Stimulated activated CD4-positive, alpha-beta T cell treated with anti-CD3 and anti-CD28 coated beads, Interleukin-4, amount 100 ng/mL, for 4 hours (primary cell): ENCODE data around the gene LRRTM4.

Experiments used
- DNase-seq, 2 experiments: peaks; one replicate each; pipeline ENCODE4 v3.0.0-alpha.2; 2020

Gene LRRTM4

GRCh38 chr2:77521931-77522470, at the start of gene LRRTM4:
TSS of gene LRRTM4 (minus strand) at chr2:77522376.
- no peak for DNase-seq

GRCh38 chr2:77571545-77571944, 49.4 kb upstream of the LRRTM4 start:
- DNase-seq = no peak

GRCh38 chr2:77567723-77568122, 45.5 kb upstream of the LRRTM4 start:
- no peak for DNase-seq

GRCh38 chr2:77566582-77566981, 44.4 kb upstream of the LRRTM4 start:
- DNase-seq = no peak

- DNase-seq = no peak
Measured at GRCh38 chr2:77566131-77566530, 44.0 kb upstream of the LRRTM4 start.

GRCh38 chr2:77552956-77553355, 30.8 kb upstream of the LRRTM4 start:
- no peak for DNase-seq

- DNase-seq = no peak
Measured at GRCh38 chr2:77538031-77538430, 15.9 kb upstream of the LRRTM4 start.

- no peak for DNase-seq
Measured at GRCh38 chr2:77522888-77523287, 712 bp upstream of the LRRTM4 start.

- DNase-seq = no peak
Measured at GRCh38 chr2:77521548-77521891, 656 bp downstream of the LRRTM4 start.

- DNase-seq = no peak
Measured at GRCh38 chr2:77520641-77521547, 1.3 kb downstream of the LRRTM4 start.

GRCh38 chr2:77519888-77520506, 2.2 kb downstream of the LRRTM4 start:
- no peak for DNase-seq

GRCh38 chr2:77519164-77519887, 2.9 kb downstream of the LRRTM4 start:
- no peak for DNase-seq

GRCh38 chr2:77518311-77518710, 3.9 kb downstream of the LRRTM4 start:
- DNase-seq = no peak

- no peak for DNase-seq
Measured at GRCh38 chr2:77513191-77513590, 9.0 kb downstream of the LRRTM4 start.

GRCh38 chr2:77512507-77512906, 9.7 kb downstream of the LRRTM4 start:
- no peak for DNase-seq

- DNase-seq = no peak
Measured at GRCh38 chr2:77508511-77508910, 13.7 kb downstream of the LRRTM4 start.

GRCh38 chr2:77507657-77508056, 14.5 kb downstream of the LRRTM4 start:
- no peak for DNase-seq

- DNase-seq = no peak
Measured at GRCh38 chr2:77488141-77488540, 34.0 kb downstream of the LRRTM4 start.

GRCh38 chr2:77487074-77487803, 34.9 kb downstream of the LRRTM4 start:
- DNase-seq = no peak

GRCh38 chr2:77484026-77484425, 38.1 kb downstream of the LRRTM4 start:
- DNase-seq = no peak

GRCh38 chr2:77479895-77480294, 42.3 kb downstream of the LRRTM4 start:
- DNase-seq = no peak

GRCh38 chr2:77479395-77479794, 42.8 kb downstream of the LRRTM4 start:
- DNase-seq = no peak

GRCh38 chr2:77470096-77470495, 52.1 kb downstream of the LRRTM4 start:
- DNase-seq = no peak
